Stomach smooth muscle (tissue), 2 donors: ENCODE results near the gene IL1F10.

Experiments
- H3K27ac ChIP-seq: one replicate; pipeline ENCODE4 v1.7.0; 2013; ENCODE audit warnings: mild to moderate bottlenecking, low read length, inconsistent platforms
- H3K27me3 ChIP-seq, 2 donors: one replicate each; pipeline ENCODE4 v1.7.0; 2013; ENCODE audit warnings: low read length in 2 of 2; ENCODE audit not compliant: insufficient read depth in 2 of 2, control insufficient read depth in 1 of 2
- H3K36me3 ChIP-seq, 2 donors: one replicate each; pipeline ENCODE4 v1.7.0; 2013; ENCODE audit warnings: low read length in 2 of 2; ENCODE audit not compliant: control insufficient read depth in 2 of 2, insufficient read depth in 2 of 2
- H3K4me1 ChIP-seq: one replicate; pipeline ENCODE4 v1.7.0; 2013; ENCODE audit warnings: low read length; ENCODE audit not compliant: control insufficient read depth, insufficient read depth
- H3K4me3 ChIP-seq, 2 donors: one replicate each; pipeline ENCODE4 v1.7.0; 2013; ENCODE audit warnings: low read length in 2 of 2
- H3K9ac ChIP-seq, 2 donors: one replicate each; pipeline ENCODE4 v1.7.0; 2013; ENCODE audit warnings: low read length in 2 of 2, mild to moderate bottlenecking in 1 of 2
- H3K9me3 ChIP-seq, 2 donors: one replicate each; pipeline ENCODE4 v1.7.0; 2013; ENCODE audit warnings: low read length in 2 of 2; ENCODE audit not compliant: control insufficient read depth in 2 of 2
- donor health status: healthy.
- donor health status: Pancreatic carcinoma.

IL1F10 gene

GRCh38 chr2:113058411-113058994, 9.3 kb upstream of the IL1F10 start:
- no peak overlapping the region for H3K27ac ChIP-seq
- H3K9ac ChIP-seq: no peak overlapping the region
- peaks cover 4% of the 10 kb centered on the region in 2 donors for H3K9me3 ChIP-seq
- no peaks in the 10 kb centered on the region for H3K36me3 ChIP-seq
- no peaks in the 10 kb centered on the region for H3K4me1 ChIP-seq
- peaks cover 0 to 4% of the 10 kb centered on the region in 2 donors for H3K27me3 ChIP-seq
- no peak overlapping the region for H3K4me3 ChIP-seq

GRCh38 chr2:113058998-113059960, 8.5 kb upstream of the IL1F10 start, which contains the start of gene IL36RN:
Gene IL36RN (plus strand): TSS chr2:113059198. CDS start chr2:113059439, 241 bp downstream.
- Histone ChIP-seq H3K9ac (no peak within 1 kb of the TSS), H3K4me1 (no peaks in the 10 kb centered on the region), H3K27ac (no peak within 1 kb of the TSS)

DNA sequence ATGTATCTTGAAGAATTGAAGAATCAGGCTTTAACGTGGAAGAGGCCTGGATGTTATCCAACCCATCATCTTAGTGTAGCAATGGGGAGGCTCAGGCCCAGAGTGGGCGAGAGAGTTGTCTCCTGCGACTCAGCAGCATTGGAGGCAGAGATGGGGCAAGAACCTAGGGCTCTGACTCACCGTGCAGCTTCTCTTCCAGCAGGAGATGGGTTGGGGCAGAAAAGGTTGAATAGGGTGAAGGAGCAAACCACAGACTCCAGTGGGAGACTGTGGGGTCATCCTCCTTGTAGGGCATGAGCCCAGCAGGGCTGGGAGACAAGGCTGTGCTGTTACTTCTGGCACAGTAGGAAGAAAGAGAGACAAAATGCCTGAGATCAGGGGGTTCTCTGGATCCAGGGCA, 7.4 kb upstream of the IL1F10 start:
- Histone ChIP-seq H3K27ac (no peak overlapping the region), H3K36me3 (no peaks in the 10 kb centered on the region), H3K27me3 (peaks cover 0 to 4% of the 10 kb centered on the region in 2 donors), H3K9me3 (peaks cover 4 to 8% of the 10 kb centered on the region in 2 donors), H3K4me3 (no peak overlapping the region), H3K9ac (no peak overlapping the region), H3K4me1 (no peaks in the 10 kb centered on the region)

More at GRCh38 chr2:113058998-113059960, 8.5 kb upstream of the IL1F10 start, which contains the start of gene IL36RN:
- peaks cover 4 to 6% of the 10 kb centered on the region in 2 donors for H3K9me3 ChIP-seq
- no peaks in the 10 kb centered on the region for H3K36me3 ChIP-seq
- H3K4me3 ChIP-seq: no peak within 1 kb of the TSS
- peaks cover 0 to 4% of the 10 kb centered on the region in 2 donors for H3K27me3 ChIP-seq

DNA sequence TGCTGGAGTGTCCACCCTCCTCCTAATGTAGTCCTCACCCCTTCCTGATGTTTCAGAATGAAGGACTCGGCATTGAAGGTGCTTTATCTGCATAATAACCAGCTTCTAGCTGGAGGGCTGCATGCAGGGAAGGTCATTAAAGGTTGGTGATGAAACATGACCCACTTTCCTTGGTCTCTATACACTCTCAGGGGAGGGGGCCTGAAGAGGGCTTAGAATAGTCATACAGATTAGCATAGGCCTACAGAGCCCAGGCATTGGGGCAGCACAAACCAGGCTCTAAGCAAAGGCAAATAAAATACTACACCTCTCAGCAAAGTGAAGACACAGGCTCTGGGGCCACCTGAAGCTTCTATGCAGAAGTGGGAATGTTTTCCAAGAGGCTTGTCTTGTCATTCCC, 7.0 kb upstream of the IL1F10 start:
- peaks cover 4 to 8% of the 10 kb centered on the region in 2 donors for H3K9me3 ChIP-seq
- H3K27me3 ChIP-seq: peaks cover 0 to 4% of the 10 kb centered on the region in 2 donors
- no peak overlapping the region for H3K27ac ChIP-seq
- no peaks in the 10 kb centered on the region for H3K4me1 ChIP-seq
- H3K9ac ChIP-seq: no peak overlapping the region
- H3K36me3 ChIP-seq: no peaks in the 10 kb centered on the region
- no peak overlapping the region for H3K4me3 ChIP-seq

- Histone ChIP-seq H3K27me3 (peaks cover 0 to 4% of the 10 kb centered on the region in 2 donors), H3K9ac (no peak overlapping the region), H3K9me3 (peaks cover 2 to 5% of the 10 kb centered on the region in 2 donors), H3K36me3 (no peaks in the 10 kb centered on the region), H3K4me3 (no peak overlapping the region), H3K27ac (no peak overlapping the region), H3K4me1 (no peaks in the 10 kb centered on the region)
Measured at GRCh38 chr2:113061241-113061640, 6.5 kb upstream of the IL1F10 start.

DNA sequence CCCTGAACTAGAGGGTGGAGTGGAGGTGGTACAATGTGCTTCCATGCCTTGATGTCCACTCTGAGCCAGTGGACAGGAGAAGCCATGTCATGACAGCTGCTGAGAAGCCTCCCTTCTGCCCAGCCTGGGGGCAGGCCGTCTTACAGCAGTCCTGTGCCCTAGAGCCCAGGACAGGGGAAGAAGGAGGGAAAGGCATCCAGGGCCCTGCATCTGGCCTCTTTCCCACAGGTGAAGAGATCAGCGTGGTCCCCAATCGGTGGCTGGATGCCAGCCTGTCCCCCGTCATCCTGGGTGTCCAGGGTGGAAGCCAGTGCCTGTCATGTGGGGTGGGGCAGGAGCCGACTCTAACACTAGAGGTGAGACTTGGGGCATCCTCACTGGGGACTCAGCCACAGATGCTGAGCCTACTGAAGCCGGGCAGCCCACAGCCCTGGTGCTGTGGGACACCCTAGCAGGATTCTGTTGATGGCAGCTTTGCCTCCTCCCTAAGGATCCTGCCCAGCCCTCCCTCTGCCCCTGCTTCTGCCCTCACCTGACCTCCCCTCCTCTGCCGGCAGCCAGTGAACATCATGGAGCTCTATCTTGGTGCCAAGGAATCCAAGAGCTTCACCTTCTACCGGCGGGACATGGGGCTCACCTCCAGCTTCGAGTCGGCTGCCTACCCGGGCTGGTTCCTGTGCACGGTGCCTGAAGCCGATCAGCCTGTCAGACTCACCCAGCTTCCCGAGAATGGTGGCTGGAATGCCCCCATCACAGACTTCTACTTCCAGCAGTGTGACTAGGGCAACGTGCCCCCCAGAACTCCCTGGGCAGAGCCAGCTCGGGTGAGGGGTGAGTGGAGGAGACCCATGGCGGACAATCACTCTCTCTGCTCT, 5.6 kb upstream of the IL1F10 start:
- Histone ChIP-seq H3K27ac (no peak overlapping the region), H3K9ac (no peak overlapping the region), H3K4me3 (no peak overlapping the region), H3K9me3 (peaks cover 0 to 4% of the 10 kb centered on the region in 2 donors), H3K36me3 (no peaks in the 10 kb centered on the region), H3K27me3 (peaks cover 0 to 4% of the 10 kb centered on the region in 2 donors), H3K4me1 (no peaks in the 10 kb centered on the region)

DNA sequence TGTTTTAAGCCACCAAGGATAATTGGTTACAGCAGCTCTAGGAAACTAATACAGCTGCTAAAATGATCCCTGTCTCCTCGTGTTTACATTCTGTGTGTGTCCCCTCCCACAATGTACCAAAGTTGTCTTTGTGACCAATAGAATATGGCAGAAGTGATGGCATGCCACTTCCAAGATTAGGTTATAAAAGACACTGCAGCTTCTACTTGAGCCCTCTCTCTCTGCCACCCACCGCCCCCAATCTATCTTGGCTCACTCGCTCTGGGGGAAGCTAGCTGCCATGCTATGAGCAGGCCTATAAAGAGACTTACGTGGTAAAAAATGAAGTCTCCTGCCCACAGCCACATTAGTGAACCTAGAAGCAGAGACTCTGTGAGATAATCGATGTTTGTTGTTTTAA, 3.5 kb upstream of the IL1F10 start:
- peaks cover 0 to 4% of the 10 kb centered on the region in 2 donors for H3K27me3 ChIP-seq
- H3K9me3 ChIP-seq: peaks cover 0 to 4% of the 10 kb centered on the region in 2 donors
- H3K4me3 ChIP-seq: no peak overlapping the region
- no peak overlapping the region for H3K9ac ChIP-seq
- no peaks in the 10 kb centered on the region for H3K4me1 ChIP-seq
- H3K36me3 ChIP-seq: no peaks in the 10 kb centered on the region
- H3K27ac ChIP-seq: no peak overlapping the region

DNA sequence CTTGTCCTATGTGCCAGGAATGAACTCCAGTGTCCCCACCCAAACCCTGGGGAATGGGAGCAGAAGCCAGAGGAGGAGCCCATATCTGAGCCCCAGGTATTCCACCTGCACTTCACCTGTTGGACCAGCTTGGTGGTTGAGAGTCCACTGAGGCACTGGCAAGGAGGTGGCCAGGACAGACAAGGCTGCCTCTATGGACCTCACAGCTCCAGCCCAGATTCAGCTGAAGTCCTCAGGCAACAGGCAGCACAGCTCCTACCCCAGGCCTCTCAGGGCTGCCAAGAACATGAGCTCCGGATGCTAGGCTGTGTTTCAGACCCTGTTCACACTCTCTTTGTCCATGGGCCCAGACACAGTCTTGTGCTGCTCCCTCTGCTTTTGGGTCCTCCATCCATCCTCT, 2.9 kb upstream of the IL1F10 start:
- H3K4me1 ChIP-seq: no peaks in the 10 kb centered on the region
- peaks cover 0 to 4% of the 10 kb centered on the region in 2 donors for H3K9me3 ChIP-seq
- H3K27me3 ChIP-seq: peaks cover 0 to 4% of the 10 kb centered on the region in 2 donors
- H3K4me3 ChIP-seq: no peak overlapping the region
- H3K9ac ChIP-seq: no peak overlapping the region
- no peak overlapping the region for H3K27ac ChIP-seq
- no peaks in the 10 kb centered on the region for H3K36me3 ChIP-seq

- H3K27ac ChIP-seq: no peak overlapping the region
- H3K9me3 ChIP-seq: peaks cover 0 to 4% of the 10 kb centered on the region in 2 donors
- H3K27me3 ChIP-seq: no peaks in the 10 kb centered on the region
- no peaks in the 10 kb centered on the region for H3K36me3 ChIP-seq
- no peak overlapping the region for H3K9ac ChIP-seq
- no peaks in the 10 kb centered on the region for H3K4me1 ChIP-seq
- H3K4me3 ChIP-seq: no peak overlapping the region
Measured at GRCh38 chr2:113068249-113068648, 479 bp downstream of the IL1F10 start.
